ENCODE measurements around the gene MARS1.

DNA sequence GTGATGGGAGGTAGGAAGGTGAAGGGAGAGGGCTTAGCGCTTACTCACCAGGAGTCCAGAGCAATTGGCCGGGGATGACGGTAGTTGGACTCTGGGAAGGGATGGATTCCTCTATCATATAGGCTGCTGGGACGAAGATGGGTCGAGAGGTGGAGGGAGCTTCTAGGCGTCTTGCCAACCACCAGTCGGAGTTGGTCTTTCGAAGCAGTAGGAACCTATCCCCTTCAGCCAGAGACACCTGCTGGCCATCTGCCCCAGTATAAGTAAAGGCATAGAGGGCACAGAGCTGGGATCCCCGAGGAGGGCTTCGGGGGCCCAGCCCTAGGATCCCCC lies 8.9 kb upstream of the MARS1 start:
- TF ChIP-seq, protein P1, sequence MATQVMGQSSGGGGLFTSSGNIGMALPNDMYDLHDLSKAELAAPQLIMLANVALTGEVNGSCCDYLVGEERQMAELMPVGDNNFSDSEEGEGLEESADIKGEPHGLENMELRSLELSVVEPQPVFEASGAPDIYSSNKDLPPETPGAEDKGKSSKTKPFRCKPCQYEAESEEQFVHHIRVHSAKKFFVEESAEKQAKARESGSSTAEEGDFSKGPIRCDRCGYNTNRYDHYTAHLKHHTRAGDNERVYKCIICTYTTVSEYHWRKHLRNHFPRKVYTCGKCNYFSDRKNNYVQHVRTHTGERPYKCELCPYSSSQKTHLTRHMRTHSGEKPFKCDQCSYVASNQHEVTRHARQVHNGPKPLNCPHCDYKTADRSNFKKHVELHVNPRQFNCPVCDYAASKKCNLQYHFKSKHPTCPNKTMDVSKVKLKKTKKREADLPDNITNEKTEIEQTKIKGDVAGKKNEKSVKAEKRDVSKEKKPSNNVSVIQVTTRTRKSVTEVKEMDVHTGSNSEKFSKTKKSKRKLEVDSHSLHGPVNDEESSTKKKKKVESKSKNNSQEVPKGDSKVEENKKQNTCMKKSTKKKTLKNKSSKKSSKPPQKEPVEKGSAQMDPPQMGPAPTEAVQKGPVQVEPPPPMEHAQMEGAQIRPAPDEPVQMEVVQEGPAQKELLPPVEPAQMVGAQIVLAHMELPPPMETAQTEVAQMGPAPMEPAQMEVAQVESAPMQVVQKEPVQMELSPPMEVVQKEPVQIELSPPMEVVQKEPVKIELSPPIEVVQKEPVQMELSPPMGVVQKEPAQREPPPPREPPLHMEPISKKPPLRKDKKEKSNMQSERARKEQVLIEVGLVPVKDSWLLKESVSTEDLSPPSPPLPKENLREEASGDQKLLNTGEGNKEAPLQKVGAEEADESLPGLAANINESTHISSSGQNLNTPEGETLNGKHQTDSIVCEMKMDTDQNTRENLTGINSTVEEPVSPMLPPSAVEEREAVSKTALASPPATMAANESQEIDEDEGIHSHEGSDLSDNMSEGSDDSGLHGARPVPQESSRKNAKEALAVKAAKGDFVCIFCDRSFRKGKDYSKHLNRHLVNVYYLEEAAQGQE (IDR thresholded peaks at IDR 0.05; ENCODE audit: insufficient read depth in 1 of 2, low read depth in 2 of 2, low read length in 2 of 2) = no peak
- no peak for TF ChIP-seq SIN3A (IDR thresholded peaks at IDR 0.05; ENCODE audit: borderline replicate concordance, insufficient read depth, low read length)
- TF ChIP-seq FOXP2 (optimal IDR thresholded peaks at IDR 0.05; ENCODE audit: borderline replicate concordance, extremely low read depth, extremely low read length, insufficient read depth) = no peak
